ENCODE data around the gene IRF2.

GRCh38 chr4:184417802-184418511, 56.4 kb downstream of the IRF2 start:
- TF ChIP-seq EZH2phosphoT487 (IDR thresholded peaks at IDR 0.05) (no peak), CTCF (IDR thresholded peaks at IDR 0.05) (no peak), EZH2 (IDR thresholded peaks at IDR 0.05) (no peak)

Measured in neural progenitor cell (in vitro differentiated cells).